Endothelial cell of umbilical vein (primary cell): Measurements from ENCODE around the gene SPOUT1. TPM values are rescaled to one million over a fixed set of nuclear protein-coding genes. Genes with fewer than 3 reads are reported as not detected.

Source experiments
- BruUV-seq: library from RNA; stranded (reverse); fragments of 400-500 nt; replicated peaks from 2 replicates; lab custom pipeline; 2021; lab: Mats Ljungman, UMichigan
- CTCF ChIA-PET: fragments of 300-600, 350-600 bp; sonication (Branson Sonifier 250); formaldehyde crosslinking; loops from one replicate; lab custom pipeline; 2021; ENCODE audit warnings: antibody characterized with exemption, inconsistent platforms; lab: Charles Lee
- POLR2A ChIA-PET: fragments of 300-600, 350-600 bp; sonication (Branson Sonifier 250); formaldehyde crosslinking; loops from one replicate; lab custom pipeline; 2021; ENCODE audit warnings: antibody characterized with exemption, inconsistent platforms; lab: Charles Lee
- DNase-seq: peaks from one replicate; pipeline ENCODE4 v3.0.0-alpha.2; 2011; ENCODE audit warnings: low read depth, low spot score
- FAIRE-seq: peaks from 2 replicates; lab custom pipeline; 2011; peaks lifted over from hg19 to GRCh38; lab: Jason Lieb, UNC
- H2AFZ ChIP-seq: 2 replicates; pipeline ENCODE4 v1.6.0; 2012; ENCODE audit warnings: low read depth, low read length, control low read depth, inconsistent platforms
- H3K27ac ChIP-seq: 2 replicates; pipeline ENCODE4 v1.5.1; 2011; ENCODE audit warnings: low read depth, mild to moderate bottlenecking, control low read depth, low read length, moderate library complexity; ENCODE audit not compliant: insufficient read depth
- H3K27me3 ChIP-seq, 2 experiments: 2 replicates each; pipeline versions ENCODE4 v1.6.0 to v1.6.1; 2011; ENCODE audit warnings: low read length in 2 of 2, mixed read lengths in 1 of 2; ENCODE audit not compliant: control insufficient read depth in 2 of 2, insufficient read depth in 2 of 2
- H3K36me3 ChIP-seq, 2 experiments: 2 replicates in 1 of 2; 3 replicates in 1 of 2; pipeline ENCODE4 v1.5.1; 2011; ENCODE audit warnings: low read length in 2 of 2, mild to moderate bottlenecking in 1 of 2, moderate library complexity in 1 of 2; ENCODE audit not compliant: control insufficient read depth in 2 of 2, insufficient read depth in 2 of 2; ENCODE audit errors: extremely low read depth in 1 of 2
- H3K4me1 ChIP-seq: 3 replicates; pipeline ENCODE4 v1.5.1; 2011; ENCODE audit warnings: mild to moderate bottlenecking, low read length; ENCODE audit not compliant: control insufficient read depth, insufficient read depth; ENCODE audit errors: extremely low read depth
- H3K4me2 ChIP-seq: 2 replicates; pipeline ENCODE4 v1.6.1; 2011; ENCODE audit warnings: low read length, control low read depth, mixed read lengths; ENCODE audit not compliant: insufficient read depth
- H3K4me3 ChIP-seq, 3 experiments: fragments of 200-600 bp in 1 of 3; sonication (generic), shearing (Covaris generic) in 1 of 3; replicated peaks in 1 of 3; 2 replicates each; pipeline ENCODE4 v1.5.1; 2011 to 2016; ENCODE audit warnings: control low read depth in 3 of 3, low read length in 3 of 3, mild to moderate bottlenecking in 2 of 3, inconsistent platforms in 1 of 3, low read depth in 1 of 3, moderate library complexity in 1 of 3; ENCODE audit not compliant: insufficient read depth in 1 of 3
- H3K79me2 ChIP-seq: 2 replicates; pipeline ENCODE4 v1.6.0; 2012; ENCODE audit warnings: low read length, inconsistent platforms; ENCODE audit not compliant: control insufficient read depth, insufficient read depth
- H3K9ac ChIP-seq: replicated peaks from 2 replicates; pipeline ENCODE3; 2011; ENCODE audit warnings: low read length, control low read depth; ENCODE audit not compliant: insufficient read depth; ENCODE audit errors: extremely low read depth
- H3K9me1 ChIP-seq: replicated peaks from 3 replicates; pipeline ENCODE4 v1.6.0; 2011; ENCODE audit warnings: mild to moderate bottlenecking, low read length; ENCODE audit not compliant: control insufficient read depth, insufficient read depth; ENCODE audit errors: extremely low read depth
- H3K9me3 ChIP-seq: replicated peaks from 2 replicates; pipeline ENCODE4 v1.5.1; 2012; ENCODE audit warnings: low read length, inconsistent platforms; ENCODE audit not compliant: control insufficient read depth, insufficient read depth
- H4K20me1 ChIP-seq: replicated peaks from 2 replicates; pipeline ENCODE3; 2011; ENCODE audit warnings: mild to moderate bottlenecking, low read length; ENCODE audit not compliant: control insufficient read depth, insufficient read depth; ENCODE audit errors: extremely low read depth
- EZH2 ChIP-seq: IDR thresholded peaks from 2 replicates; pipeline ENCODE4 v1.6.1; 2012; ENCODE audit warnings: borderline replicate concordance, low read depth, mild to moderate bottlenecking, moderate library complexity, low read length, inconsistent platforms; ENCODE audit not compliant: severe bottlenecking
- FOS ChIP-seq: IDR thresholded peaks from 2 replicates; pipeline ENCODE4 v1.6.1; 2011; ENCODE audit warnings: mild to moderate bottlenecking, low read length, moderate library complexity, borderline replicate concordance; ENCODE audit not compliant: insufficient read depth
- GATA2 ChIP-seq: IDR thresholded peaks from 2 replicates; pipeline ENCODE4 v1.7.0; 2011; ENCODE audit warnings: low read depth, mild to moderate bottlenecking, moderate library complexity, mixed read lengths, low read length; ENCODE audit not compliant: insufficient read length, insufficient read depth
- JUN ChIP-seq: IDR thresholded peaks from 2 replicates; pipeline ENCODE4 v1.6.1; 2011; ENCODE audit warnings: borderline replicate concordance, low read depth; ENCODE audit not compliant: insufficient read length, insufficient read depth
- MYC ChIP-seq: IDR thresholded peaks from one replicate; pipeline ENCODE4 v1.6.1; 2011; ENCODE audit warnings: mild to moderate bottlenecking, low read depth, low read length
- POLR2A ChIP-seq: IDR thresholded peaks from 2 replicates; pipeline ENCODE4 v1.6.1; 2012; ENCODE audit warnings: low read depth, mild to moderate bottlenecking, control low read depth, low read length
- POLR2AphosphoS5 ChIP-seq: IDR thresholded peaks from 2 replicates; pipeline ENCODE4 v1.6.1; 2012; ENCODE audit warnings: low read depth, mild to moderate bottlenecking, control low read depth, low read length, moderate library complexity; ENCODE audit not compliant: insufficient read depth
- dilution Hi-C: fragments of 300-500 bp; cut with MboI; formaldehyde crosslinking; loops from one replicate; pipeline ENCODE4 v1.15.0; 2019; ENCODE audit warnings: low sequenced_read_pairs; ENCODE audit not compliant: extremely low pct_ligation_motif_present
- intact Hi-C: fragments of 100-400 bp; cut with micrococcal nuclease; formaldehyde crosslinking; loops from one replicate; pipeline ENCODE4 v1.10.0; 2022
- polyA plus RNA-seq, 4 experiments: library from polyadenylated mRNA; depleted of rRNA in 3 of 4; stranded (reverse) in 3 of 4; unstranded in 1 of 4; fragments of >200 nt; gene quantifications; 2 replicates each; pipeline versions ENCODE4 v1.2.1 to v1.2.3, GENCODE V29; 2011 to 2012; ENCODE audit warnings: missing spikeins in 1 of 4
- total RNA-seq: library from RNA; stranded (reverse); gene quantifications from 2 replicates; pipeline ENCODE4 v1.2.3, GENCODE V29; 2021
- TF ChIP-seq, protein P1 (sequence below): IDR thresholded peaks from 2 replicates; pipeline ENCODE4 v1.6.1; 2011; ENCODE audit not compliant: insufficient read depth, insufficient read length
- TF ChIP-seq, protein P2 (sequence below), 2 donors: IDR thresholded peaks; 1 replicate in 1 of 2; 2 replicates in 1 of 2; pipeline ENCODE4 v1.5.1; 2011; ENCODE audit warnings: low read length in 2 of 2, mild to moderate bottlenecking in 2 of 2, moderate library complexity in 2 of 2, control low read depth in 1 of 2, inconsistent platforms in 1 of 2, low read depth in 1 of 2; ENCODE audit not compliant: insufficient read depth in 1 of 2; ENCODE audit errors: extremely low read depth in 1 of 2

Gene SPOUT1
- total and polyA plus RNA-seq, 2 donors (not counting 3 experiments of a cell fraction or from before 2014, with no cell fraction given), result 50.4 to 51.6 TPM

DNA sequence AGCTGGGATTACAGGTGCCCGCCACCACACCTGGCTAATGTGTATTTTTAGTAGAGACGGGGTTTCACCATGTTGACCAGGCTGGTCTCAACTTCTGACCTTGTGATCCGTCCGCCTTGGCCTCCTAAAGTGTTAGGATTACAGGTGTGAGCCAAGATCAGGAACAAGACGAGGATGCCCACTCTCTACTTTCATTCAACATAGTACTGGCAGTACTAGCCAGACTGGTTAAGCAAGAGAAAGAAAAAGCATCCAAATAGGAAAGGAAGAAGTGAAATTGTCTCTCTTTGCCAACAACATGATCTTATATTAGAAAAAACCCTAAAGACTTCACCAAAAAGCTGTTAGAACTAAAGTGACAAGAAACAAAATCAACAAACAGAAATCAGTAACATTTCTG, 18.7 kb downstream of the SPOUT1 start:
- Histone ChIP-seq H3K9me1 (no peaks in the 10 kb centered on the region), H3K4me3 (no peak overlapping the region), H2AFZ (no peak overlapping the region), H3K4me1 (no peaks in the 10 kb centered on the region), H3K36me3 (peaks cover 4 to 18% of the 10 kb centered on the region in 2 experiments), H4K20me1 (no peaks in the 10 kb centered on the region), H3K27me3 (no peaks in the 10 kb centered on the region), H3K79me2 (no peaks in the 10 kb centered on the region), H3K4me2 (no peak overlapping the region), H3K9me3 (no peaks in the 10 kb centered on the region), H3K27ac (no peak overlapping the region), H3K9ac (no peak overlapping the region)
- dilution Hi-C loops, result no loop called here
- DNase-seq (no peak), FAIRE-seq (no peak)
- intact Hi-C loops, result no loop called here
- CTCF ChIA-PET, result interaction anchor here (1.2 to 1.6 kb wide), 2 partner anchors 8 to 11 kb away, joined by 4 read pairs; partner anchors contain the start of gene ENDOG
- no TSS peak for BruUV-seq
- TF ChIP-seq GATA2 (no peak), EZH2 (no peak), JUN (no peak), POLR2A (no peak), MYC (no peak), FOS (no peak), POLR2AphosphoS5 (no peak)
- TF ChIP-seq, protein P1, sequence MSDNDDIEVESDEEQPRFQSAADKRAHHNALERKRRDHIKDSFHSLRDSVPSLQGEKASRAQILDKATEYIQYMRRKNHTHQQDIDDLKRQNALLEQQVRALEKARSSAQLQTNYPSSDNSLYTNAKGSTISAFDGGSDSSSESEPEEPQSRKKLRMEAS, result no peak
- TF ChIP-seq, protein P2, sequence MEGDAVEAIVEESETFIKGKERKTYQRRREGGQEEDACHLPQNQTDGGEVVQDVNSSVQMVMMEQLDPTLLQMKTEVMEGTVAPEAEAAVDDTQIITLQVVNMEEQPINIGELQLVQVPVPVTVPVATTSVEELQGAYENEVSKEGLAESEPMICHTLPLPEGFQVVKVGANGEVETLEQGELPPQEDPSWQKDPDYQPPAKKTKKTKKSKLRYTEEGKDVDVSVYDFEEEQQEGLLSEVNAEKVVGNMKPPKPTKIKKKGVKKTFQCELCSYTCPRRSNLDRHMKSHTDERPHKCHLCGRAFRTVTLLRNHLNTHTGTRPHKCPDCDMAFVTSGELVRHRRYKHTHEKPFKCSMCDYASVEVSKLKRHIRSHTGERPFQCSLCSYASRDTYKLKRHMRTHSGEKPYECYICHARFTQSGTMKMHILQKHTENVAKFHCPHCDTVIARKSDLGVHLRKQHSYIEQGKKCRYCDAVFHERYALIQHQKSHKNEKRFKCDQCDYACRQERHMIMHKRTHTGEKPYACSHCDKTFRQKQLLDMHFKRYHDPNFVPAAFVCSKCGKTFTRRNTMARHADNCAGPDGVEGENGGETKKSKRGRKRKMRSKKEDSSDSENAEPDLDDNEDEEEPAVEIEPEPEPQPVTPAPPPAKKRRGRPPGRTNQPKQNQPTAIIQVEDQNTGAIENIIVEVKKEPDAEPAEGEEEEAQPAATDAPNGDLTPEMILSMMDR (IDR thresholded peaks at IDR 0.05; ENCODE audit: extremely low read depth in 1 of 2, insufficient read depth in 1 of 2, low read depth in 1 of 2, low read length in 2 of 2), result no peak
- POLR2A ChIA-PET, result no interaction called here
